ENCODE results near the gene CHST15. TPM values are rescaled to one million over a fixed set of nuclear protein-coding genes. Genes with fewer than 3 reads are reported as not detected.

The CHST15 gene
- total and polyA plus RNA-seq, 2 of the 13 experiments (the other 11 are each of a cell fraction or from before 2014, with no cell fraction given): 1.4 to 94.7 TPM

DNA sequence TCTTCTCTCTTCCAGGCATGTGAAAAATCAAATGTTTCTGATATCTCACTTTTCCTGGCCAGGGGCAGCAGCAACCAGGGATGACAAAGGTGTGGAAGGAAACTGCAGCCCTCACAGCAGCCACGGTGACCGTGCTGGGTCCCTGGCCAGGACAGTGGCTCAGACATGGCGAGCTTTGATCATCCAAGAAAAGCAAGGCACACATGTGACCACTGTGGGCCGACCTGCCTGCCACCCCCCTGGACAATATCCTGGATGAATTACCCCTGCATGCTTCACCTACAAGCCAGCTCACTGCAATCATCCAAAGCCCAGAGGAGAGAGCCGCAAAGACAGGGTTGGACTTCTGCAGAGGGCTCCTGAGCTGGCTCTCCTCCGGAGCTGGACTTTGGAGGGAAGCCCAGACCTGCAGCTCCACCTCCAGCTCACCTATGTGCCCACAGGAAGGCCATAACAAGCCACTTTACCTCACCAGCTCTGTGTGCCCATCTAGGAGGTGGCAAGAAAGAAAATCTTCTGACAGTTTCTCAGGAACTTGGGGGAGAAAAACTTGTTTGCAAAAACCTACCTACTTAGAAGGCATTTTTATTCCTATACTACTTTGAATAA is 2.7 kb downstream of the CHST15 start (continued):
- TF ChIP-seq, protein P1, sequence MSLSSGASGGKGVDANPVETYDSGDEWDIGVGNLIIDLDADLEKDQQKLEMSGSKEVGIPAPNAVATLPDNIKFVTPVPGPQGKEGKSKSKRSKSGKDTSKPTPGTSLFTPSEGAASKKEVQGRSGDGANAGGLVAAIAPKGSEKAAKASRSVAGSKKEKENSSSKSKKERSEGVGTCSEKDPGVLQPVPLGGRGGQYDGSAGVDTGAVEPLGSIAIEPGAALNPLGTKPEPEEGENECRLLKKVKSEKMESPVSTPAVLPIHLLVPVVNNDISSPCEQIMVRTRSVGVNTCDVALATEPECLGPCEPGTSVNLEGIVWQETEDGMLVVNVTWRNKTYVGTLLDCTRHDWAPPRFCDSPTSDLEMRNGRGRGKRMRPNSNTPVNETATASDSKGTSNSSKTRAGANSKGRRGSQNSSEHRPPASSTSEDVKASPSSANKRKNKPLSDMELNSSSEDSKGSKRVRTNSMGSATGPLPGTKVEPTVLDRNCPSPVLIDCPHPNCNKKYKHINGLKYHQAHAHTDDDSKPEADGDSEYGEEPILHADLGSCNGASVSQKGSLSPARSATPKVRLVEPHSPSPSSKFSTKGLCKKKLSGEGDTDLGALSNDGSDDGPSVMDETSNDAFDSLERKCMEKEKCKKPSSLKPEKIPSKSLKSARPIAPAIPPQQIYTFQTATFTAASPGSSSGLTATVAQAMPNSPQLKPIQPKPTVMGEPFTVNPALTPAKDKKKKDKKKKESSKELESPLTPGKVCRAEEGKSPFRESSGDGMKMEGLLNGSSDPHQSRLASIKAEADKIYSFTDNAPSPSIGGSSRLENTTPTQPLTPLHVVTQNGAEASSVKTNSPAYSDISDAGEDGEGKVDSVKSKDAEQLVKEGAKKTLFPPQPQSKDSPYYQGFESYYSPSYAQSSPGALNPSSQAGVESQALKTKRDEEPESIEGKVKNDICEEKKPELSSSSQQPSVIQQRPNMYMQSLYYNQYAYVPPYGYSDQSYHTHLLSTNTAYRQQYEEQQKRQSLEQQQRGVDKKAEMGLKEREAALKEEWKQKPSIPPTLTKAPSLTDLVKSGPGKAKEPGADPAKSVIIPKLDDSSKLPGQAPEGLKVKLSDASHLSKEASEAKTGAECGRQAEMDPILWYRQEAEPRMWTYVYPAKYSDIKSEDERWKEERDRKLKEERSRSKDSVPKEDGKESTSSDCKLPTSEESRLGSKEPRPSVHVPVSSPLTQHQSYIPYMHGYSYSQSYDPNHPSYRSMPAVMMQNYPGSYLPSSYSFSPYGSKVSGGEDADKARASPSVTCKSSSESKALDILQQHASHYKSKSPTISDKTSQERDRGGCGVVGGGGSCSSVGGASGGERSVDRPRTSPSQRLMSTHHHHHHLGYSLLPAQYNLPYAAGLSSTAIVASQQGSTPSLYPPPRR (CRISPR knock-in tag; IDR thresholded peaks at IDR 0.05; ENCODE audit: borderline replicate concordance): 0 out of 2 replicates have a peak, but pooled peaks have one; percentile 21
- TF ChIP-seq, protein P2, sequence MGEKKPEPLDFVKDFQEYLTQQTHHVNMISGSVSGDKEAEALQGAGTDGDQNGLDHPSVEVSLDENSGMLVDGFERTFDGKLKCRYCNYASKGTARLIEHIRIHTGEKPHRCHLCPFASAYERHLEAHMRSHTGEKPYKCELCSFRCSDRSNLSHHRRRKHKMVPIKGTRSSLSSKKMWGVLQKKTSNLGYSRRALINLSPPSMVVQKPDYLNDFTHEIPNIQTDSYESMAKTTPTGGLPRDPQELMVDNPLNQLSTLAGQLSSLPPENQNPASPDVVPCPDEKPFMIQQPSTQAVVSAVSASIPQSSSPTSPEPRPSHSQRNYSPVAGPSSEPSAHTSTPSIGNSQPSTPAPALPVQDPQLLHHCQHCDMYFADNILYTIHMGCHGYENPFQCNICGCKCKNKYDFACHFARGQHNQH (CRISPR knock-in tag; IDR thresholded peaks at IDR 0.05): no peak
- TF ChIP-seq, protein P3, sequence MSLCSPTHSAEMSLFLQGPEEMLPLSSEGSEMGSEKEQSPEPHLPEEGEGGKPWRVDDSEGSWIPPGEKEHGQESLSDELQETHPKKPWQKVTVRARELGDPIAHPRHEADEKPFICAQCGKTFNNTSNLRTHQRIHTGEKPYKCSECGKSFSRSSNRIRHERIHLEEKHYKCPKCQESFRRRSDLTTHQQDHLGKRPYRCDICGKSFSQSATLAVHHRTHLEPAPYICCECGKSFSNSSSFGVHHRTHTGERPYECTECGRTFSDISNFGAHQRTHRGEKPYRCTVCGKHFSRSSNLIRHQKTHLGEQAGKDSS (CRISPR knock-in tag; IDR thresholded peaks at IDR 0.05; ENCODE audit: borderline replicate concordance, low read depth): 0 out of 2 replicates have a peak, but pooled peaks have one; percentile 46
- TF ChIP-seq, protein P4, sequence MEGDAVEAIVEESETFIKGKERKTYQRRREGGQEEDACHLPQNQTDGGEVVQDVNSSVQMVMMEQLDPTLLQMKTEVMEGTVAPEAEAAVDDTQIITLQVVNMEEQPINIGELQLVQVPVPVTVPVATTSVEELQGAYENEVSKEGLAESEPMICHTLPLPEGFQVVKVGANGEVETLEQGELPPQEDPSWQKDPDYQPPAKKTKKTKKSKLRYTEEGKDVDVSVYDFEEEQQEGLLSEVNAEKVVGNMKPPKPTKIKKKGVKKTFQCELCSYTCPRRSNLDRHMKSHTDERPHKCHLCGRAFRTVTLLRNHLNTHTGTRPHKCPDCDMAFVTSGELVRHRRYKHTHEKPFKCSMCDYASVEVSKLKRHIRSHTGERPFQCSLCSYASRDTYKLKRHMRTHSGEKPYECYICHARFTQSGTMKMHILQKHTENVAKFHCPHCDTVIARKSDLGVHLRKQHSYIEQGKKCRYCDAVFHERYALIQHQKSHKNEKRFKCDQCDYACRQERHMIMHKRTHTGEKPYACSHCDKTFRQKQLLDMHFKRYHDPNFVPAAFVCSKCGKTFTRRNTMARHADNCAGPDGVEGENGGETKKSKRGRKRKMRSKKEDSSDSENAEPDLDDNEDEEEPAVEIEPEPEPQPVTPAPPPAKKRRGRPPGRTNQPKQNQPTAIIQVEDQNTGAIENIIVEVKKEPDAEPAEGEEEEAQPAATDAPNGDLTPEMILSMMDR (CRISPR knock-in tag; IDR thresholded peaks at IDR 0.05): peak; percentile 57

Measured in HepG2 (cell line).